IPS DF 19.7 (cell line): Measurements from ENCODE around the gene SH2D3C.

ENCODE experiments used
- DNase-seq: peaks from one replicate; pipeline ENCODE4 v3.0.0-alpha.2; 2013; ENCODE audit warnings: low read depth, low spot score

Gene SH2D3C, protein sequence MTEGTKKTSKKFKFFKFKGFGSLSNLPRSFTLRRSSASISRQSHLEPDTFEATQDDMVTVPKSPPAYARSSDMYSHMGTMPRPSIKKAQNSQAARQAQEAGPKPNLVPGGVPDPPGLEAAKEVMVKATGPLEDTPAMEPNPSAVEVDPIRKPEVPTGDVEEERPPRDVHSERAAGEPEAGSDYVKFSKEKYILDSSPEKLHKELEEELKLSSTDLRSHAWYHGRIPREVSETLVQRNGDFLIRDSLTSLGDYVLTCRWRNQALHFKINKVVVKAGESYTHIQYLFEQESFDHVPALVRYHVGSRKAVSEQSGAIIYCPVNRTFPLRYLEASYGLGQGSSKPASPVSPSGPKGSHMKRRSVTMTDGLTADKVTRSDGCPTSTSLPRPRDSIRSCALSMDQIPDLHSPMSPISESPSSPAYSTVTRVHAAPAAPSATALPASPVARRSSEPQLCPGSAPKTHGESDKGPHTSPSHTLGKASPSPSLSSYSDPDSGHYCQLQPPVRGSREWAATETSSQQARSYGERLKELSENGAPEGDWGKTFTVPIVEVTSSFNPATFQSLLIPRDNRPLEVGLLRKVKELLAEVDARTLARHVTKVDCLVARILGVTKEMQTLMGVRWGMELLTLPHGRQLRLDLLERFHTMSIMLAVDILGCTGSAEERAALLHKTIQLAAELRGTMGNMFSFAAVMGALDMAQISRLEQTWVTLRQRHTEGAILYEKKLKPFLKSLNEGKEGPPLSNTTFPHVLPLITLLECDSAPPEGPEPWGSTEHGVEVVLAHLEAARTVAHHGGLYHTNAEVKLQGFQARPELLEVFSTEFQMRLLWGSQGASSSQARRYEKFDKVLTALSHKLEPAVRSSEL

DNA sequence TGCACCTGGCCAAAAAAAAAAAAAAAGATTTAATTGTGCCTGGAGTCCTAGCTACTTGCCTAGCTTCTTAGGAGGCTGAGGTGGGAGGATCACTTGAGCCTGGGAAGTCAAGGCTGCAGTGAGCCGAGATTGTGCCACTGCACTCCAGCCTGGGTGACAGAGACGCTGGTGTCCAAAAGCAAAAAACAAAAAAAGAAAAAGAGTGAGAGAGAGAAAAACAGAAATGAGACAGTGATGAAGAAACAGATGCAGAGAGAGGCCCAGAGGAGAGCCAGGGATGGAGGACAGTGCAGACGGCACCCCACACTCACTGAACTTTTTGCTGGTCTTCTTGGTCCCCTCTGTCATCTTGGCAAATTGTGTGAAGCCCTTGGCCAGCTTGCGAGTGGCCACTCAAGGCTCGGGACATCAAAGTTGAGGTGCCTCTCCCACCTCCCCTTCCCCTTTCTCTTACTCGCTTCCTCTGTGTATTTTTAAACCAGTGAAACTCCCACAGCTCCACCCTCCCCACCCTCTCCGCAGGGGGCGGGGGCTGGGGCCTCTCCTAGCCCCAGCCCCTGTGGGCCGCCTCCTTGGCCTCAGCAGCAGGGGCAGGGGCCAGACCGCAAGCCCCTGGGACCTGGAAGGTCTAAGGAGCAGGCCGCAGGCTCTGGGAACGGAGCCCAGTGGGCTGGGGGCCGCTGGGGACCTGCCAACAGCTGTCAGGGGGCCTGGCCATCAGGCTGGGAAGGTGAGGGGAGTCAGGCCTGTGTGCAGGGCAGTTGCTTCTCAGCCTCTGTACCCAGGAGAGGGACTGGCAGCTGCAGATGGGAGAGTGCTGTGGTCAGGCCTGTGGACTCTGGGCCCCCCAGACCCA lies at the start of gene SH2D3C:
Gene SH2D3C, minus strand, starts transcription at position 387 of the 856 bp plus-strand sequence. Its CDS starts 39 bp downstream, at position 348.
- DNase-seq: no peak

DNA sequence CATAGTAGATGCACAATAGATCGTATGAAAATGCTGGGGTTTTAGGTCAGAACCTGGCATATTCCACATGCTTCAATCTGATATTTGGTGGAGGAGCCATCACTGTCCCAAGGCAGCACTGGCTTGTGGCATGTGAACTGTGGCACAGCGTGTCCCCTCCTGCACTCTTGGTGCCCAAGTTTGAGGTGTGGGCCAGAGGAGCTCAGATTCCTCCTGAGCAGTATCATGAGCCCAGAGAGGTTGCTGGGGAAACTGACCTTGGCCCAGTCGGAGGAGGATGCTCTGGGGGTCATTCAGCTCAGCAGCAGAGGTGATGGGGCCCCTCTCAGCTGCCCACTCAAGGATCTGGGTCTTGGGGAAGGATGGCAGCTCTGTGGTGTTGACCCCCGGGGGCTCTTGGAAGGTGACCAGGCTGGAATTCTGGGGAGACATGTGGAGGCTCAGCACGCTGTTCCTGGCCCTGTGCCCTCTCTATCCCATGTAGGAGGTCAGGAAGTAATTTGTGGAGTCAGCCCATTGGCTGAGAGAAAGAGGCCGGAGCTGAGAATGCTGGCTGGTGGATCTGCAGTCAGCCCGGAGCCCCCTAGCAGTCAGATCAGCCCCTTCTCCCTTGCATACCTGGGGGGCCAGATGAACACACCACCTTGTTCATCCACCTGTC lies 47.9 kb upstream of the SH2D3C start:
- DNase-seq: no peak

DNA sequence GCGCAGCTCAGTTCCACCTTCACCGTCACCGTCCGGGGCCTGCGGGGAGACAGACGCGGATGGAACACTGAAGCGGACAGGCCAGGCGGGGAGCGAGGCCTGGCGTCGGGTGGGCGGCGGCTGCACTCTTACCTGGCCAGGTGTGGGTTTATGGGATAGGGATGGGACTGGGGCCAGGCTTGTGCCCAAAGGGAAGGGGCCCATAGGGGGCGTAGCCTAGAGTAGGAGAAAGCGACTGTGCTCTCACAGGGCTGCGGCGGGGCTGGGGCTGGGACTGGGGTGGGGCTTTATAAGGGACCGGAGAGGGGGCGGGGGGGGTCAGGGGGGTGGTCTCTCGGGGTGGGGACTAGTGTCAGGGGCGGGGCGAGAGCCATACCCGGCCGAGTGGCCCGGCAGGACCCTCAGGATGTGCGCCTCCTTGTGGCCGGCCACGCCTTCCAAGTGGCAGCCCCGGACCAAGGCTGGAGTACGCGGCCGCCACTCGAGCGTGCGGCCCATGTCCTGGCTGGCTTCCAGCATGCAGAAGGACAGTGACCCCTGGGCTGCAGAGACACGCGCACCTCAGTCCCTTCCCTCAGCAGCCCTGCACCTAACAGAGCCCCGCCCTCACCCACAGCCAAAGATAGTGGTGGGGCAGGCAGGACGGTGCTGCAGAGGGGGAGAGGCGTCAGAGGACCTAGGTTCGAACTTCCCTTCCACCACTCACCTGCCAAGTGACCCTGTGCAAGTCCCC lies 47.0 kb upstream of the SH2D3C start:
- DNase-seq: no peak

DNA sequence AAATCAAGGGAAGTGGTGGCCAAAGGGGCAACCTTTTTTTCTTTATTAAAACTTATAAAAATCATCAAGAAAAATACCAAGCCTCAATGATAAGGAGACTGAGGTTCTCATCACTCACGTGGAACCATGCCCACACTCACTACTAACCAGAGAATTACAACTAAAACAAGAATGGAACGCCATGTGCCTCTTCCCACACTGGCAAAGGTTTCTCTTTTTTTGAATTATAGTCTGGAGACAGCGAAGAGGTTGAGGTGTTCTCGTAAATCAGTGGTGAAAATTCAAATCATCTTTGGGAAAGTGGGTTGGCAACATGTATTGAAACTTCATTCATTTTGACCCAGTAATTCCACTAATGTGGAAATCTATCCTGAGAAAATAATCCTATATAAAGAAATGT lies 43.6 kb upstream of the SH2D3C start:
- no peak for DNase-seq

DNA sequence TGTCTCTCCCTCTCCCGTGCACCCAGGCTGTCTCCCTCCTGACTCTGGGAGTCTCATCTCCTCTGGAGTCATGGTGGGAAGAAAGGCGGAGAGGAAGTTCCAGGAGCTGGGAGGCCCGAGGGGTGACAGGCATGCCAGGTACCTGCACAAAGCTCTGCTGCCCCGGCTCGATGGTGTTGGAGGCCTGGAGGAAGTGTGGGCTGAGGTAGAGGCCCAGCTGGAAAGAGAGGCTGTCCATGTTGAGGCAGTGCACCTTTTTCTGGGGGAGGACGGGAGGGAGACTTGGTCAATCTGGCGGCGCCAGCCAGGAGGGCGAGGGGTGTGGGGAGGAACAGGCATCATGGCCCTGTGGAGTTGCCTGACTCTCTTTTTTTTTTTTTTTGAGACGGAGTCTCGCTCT lies 40.1 kb upstream of the SH2D3C start:
- no peak for DNase-seq

DNA sequence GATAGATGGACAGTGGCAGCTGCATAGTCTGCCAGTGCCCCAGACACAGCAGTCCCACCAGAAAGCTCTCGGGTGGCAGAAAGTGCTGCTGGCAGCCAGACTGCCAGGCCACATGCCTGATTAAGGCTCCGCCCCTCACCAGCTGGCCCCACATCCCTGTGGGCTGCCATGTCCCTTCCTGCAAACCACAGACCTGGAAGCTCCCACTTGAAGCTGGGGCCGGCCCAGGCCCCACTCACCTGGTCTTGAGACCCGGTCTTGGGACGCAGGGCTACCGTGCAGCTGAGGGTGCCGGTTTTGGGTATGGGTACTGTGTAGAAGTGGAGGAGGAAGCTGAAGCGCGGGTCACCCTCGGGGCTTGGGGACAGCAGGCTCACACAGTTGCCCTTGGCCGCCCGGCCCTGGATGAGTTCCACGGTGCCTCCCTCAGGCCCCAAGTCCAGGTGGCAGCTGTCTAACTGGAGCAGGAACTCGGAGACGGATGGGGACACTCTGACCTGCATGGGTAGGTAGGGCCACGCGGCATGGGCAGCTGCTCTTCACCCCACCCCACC lies 39.5 kb upstream of the SH2D3C start:
- DNase-seq: no peak

DNA sequence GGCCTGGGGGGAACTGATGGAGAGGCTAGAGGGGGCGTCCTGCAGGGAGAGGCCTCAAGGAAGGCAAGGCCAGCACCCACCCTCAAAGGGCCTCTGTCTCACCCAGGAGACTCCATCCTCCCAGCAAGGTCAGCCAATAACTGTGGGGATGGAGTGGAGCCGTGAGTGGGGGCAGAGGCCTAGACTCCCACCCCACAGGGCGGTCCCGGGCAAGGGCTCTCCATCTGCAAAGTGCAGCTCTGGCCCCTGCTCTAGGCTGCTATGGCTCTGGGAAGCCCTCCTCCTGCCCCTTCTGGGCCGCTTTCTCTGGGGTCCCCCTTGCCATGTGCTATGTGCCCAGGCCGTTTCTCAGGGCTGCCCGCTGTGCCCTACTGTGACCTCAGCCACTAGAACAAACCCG lies 38.3 kb upstream of the SH2D3C start:
- DNase-seq: no peak

DNA sequence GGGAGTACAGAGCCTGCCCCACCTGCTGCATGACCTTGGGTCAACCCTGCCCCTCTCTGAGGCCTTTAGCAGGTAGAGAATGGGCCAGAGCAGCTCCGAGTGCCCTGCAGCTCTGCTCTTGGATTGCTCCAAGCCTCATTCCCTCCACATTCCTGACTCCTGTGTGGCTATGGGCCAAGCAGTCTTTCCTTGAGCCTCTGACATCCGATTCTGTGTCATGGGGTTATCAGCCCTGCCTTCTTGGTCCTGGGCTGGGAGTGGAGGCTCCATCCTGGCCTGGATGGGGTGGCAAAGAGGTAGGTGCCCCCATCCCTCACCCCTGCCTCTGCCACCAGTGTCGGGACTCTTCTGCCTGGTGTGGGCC lies 37.9 kb upstream of the SH2D3C start:
- DNase-seq: no peak

DNA sequence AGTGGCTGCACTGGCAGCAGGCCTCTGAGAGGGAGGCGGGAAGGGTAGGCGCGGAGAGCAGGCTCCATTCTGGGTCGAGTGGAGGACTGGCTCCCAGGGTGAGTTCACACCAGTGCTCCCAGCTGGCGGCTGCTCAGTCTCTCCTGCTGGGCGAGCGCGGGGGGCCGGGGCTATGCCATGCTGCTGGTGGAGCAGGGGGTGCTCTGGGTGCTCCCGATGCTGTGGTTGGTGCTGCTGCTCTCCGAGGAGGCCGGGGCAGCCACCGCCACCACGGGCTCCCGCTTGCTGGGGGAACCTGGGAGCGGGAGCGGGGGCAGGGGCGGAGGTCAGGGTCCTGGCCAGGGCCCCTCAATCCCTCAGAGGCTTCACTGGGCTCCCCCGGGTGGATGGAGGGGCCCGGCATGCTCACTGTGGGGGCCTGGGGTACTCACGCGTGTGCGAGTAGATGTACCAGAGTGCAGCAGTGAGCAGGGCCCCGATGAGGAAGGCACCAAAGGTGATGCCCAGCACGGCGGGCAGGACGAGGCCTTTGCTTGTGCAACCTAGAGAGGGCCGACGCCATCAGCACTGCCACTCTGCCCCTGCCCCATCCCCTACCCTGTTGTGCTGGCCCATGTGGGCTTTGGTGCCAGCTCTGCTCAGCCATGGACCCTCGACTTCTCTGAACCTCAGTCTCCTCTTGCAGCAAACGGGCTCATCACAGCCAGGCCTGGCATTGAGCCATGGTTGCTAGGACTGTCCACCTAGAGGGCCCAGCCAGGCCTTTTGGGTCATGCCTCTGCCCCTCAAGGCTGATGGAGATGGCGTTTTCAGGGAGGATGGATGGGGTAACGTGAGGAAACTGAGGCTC lies 37.3 kb upstream of the SH2D3C start:
- no peak for DNase-seq

DNA sequence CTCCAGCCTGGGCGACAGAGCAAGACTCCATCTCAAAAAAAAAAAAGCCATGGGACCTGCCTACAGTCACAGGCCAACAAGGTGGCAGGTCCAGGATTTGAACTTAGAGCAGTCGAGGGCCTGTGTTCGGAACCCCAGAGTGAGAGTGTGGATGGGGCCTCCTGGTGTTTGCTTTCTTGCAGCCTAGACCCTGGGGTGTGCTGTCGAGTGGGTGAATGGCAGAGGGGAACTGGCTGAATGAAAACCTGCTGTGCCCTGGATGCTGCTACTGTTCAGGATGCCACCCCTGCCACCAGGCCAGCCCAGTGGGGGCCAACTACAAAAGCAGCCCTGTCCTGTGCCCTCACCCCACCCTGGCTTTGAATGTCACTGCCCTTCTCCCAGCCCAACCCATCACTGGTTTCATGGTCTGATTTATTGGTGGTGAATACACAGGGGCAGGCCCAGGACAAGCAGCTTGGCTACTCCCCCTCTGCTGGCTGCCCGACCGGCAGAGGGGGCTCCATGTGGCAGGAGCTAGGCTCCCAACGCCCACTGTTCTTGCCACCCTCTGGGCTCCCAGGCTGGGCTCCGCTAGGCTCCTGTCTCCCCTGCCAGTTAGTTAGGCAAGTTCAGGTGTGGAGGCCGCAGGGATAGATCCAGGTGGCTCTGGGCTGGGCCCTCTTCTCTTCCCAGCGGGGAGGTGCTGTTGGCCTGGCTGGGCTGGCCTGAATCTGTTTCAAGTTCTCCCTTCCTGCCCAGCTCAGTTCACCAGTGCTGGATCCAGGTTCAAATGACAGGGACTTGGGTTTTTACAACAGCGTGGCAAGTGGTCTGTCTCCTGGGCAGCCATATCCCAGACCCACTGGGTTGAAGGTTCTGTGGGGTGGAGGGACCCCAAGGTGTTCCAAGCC lies 36.4 kb upstream of the SH2D3C start:
- DNase-seq: no peak

DNA sequence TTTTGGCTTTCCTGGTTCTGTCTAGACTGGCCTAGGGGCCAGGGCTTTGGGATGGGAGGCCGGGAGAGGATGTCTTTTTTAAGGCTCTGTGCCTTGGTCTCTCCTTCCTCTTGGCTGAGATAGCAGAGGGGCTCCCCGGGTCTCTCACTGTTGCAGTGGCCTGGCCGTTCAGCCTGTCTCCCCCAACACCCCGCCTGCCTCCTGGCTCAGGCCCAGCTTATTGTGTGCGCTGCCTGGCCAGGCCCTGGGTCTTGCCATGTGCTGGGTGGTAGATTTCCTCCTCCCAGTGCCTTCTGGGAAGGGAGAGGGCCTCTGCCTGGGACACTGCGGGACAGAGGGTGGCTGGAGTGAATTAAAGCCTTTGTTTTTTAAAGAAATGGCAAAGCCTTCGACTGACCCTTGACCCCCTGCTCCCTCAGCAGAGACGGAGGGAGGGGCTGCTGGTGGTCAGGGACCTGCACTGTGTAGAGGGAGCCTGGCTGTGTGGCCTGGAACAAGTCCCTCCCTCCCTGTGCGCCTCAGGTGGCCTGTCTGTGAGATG lies 35.3 kb upstream of the SH2D3C start:
- DNase-seq: no peak

DNA sequence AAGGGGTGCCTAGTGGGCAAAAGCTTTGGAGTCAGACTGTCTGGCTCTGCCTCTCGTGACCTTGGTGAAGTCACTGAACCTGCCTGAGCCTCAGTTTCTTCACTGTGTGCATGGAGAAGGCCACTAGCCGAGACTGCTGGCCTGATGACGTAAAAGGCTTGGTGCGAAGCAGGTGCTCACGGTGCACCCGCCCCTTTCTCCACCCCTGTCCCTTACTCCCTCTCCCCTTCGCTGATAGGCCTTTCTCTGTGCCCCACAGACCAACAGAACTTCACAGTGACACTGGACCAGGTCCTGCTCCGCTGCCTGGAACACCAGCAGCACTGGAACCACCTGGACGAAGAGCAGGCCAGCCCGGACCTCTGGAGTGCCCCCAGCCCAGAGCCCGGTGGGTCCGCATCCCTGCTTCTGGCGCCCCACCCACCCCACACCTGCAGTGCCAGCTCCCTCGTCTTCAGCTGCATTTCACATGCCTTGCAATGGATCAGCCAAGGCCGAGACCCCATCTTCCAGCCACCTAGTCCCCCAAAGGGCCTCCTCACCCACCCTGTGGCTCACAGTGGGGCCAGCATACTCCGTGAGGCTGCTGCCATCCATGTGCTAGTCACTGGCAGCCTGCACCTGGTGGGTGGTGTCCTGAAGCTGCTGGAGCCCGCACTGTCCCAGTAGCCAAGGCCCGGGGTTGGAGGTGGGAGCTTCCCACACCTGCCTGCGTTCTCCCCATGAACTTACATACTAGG lies 34.6 kb upstream of the SH2D3C start:
- no peak for DNase-seq

DNA sequence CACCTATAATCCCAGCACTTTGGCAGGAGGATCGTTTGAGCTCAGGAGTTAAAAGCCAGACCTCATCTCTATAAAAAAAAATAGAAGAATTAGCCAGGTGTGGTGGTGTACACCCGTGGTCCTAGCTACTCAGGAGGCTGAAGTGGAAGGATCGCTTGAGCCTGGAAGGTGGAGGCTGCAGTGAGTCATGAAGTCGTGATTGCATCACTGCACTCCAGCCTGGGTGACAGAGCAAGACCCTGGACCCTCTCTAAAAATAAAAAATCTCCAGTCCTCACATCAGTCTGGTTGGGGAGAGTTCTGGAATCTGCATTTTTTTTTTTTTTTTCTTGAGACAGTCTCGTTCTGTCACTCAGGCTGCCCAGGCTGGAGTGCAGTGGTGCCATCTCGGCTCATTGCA lies 33.5 kb upstream of the SH2D3C start:
- no peak for DNase-seq

DNA sequence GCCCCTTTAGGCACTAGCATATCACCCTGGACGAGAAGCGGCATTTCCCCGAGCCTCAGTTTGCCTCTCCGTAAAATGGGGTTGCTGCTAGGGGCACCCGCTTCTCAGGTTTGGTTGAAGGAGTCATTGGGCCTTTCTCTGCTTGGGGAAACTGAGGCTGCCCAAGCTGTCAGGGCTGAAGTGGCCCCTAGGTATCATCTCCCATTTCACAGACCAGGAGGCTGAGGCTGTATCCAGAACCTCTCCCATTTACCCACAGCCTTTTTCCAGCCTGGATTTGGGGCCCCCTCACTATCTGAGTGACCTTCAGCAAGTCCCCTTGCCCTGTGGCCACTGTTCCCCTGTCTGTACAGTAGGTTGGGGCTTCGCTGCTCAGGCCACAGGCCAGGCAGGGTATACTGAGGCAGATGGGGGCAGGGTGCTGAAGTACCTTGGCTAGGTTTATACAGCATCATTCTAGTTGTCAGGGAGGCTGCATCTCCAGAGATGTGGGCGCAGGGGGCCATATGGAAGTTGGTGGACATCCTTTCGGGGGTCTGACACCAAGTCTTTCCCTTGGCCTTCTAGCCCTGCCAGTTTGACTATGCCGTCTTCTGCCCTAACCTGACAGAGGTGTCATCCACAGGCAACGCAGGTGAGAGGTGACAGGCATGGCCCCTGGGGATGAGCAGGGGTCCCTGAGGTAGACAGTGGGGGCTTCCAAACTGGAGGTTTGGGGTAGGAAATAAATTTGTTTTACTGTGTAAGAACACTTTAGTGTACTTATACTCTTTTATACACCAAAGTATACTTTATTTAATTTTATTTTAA lies 32.1 kb upstream of the SH2D3C start:
- DNase-seq: no peak

DNA sequence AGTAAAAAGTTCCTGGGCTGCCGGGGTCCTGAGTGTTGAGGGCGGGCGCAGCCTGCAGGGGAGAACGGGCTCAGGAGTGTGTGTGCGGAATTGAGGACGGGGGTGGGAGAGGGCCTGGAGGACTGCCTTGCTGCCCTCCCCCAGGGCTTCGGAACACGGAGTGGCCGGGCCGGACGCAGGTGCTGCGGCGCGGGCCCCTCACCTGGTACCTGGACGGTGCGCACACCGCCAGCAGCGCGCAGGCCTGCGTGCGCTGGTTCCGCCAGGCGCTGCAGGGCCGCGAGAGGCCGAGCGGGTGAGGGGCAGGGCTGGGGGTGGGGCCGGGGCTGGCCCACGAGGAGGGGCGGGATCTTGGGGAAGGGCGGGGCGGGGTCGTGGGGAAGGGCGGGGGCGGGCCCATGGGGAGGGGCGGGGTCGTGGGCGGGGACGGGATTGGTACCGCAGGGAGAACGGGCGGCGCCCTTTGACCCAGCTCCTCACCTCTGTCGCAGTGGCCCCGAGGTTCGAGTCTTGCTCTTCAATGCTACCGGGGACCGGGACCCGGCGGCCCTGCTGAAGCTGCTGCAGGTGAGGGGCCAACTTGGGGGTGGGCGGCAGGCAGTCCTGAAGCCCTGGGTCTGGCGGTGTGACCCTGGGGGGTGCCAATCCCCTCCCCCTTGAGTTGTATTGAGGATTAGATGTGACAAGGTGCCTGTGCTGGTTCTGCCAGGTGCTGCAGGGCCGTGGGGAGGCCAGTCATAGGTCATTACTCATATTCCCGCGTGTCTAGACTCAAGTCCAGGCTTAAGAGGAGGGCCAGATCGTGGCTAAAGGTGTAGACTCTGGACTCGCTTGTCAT lies 31.3 kb upstream of the SH2D3C start:
- no peak for DNase-seq
